Measurements from ENCODE around the gene GTF3C1.

GRCh38 chr16:27413956-27414355, 135.8 kb downstream of the GTF3C1 start:
- TF ChIP-seq CTCF (IDR thresholded peaks at IDR 0.05): no peak
- no peak for TF ChIP-seq POLR2A (IDR thresholded peaks at IDR 0.05)

All from adrenal gland (tissue), 5 donors.